ENCODE results near the gene CDC40. TPM values are rescaled to one million over a fixed set of nuclear protein-coding genes. Genes with fewer than 3 reads are reported as not detected.

The CDC40 gene
- 10 to 100 TPM in 1 of 3 donors, 1 to 10 TPM in 2; 6.8 to 12.8 (median 8.6) TPM for polyA plus RNA-seq

- 0% methylated on average over 28 of the region's 28 CpGs for WGBS, 3 donors
Observed at GRCh38 chr6:110180228-110181008, at the start of gene CDC40. Gene CDC40 (plus strand): TSS chr6:110180427. CDS start chr6:110180445, 18 bp downstream.

GRCh38 chr6:110137924-110138887 lies 42.0 kb upstream of the CDC40 start:
- H3K27ac ChIP-seq (ENCODE audit: low read depth, low read length): no peak overlapping the region
- WGBS, 3 donors: 96 to 98% (median 97%) methylated on average over 10 of the region's 10 CpGs

More at GRCh38 chr6:110180228-110181008, at the start of gene CDC40:
- H3K27ac ChIP-seq (ENCODE audit: low read depth, low read length): no peak within 1 kb of the TSS

GRCh38 chr6:110139052-110139451 lies 41.2 kb upstream of the CDC40 start:
- WGBS, 3 donors: 96 to 98% (median 96%) methylated on average over 9 of the region's 9 CpGs
- no peak overlapping the region for H3K27ac ChIP-seq (ENCODE audit: low read depth, low read length)

GRCh38 chr6:110140650-110141049 lies 39.6 kb upstream of the CDC40 start:
- WGBS, 3 donors: 88 to 95% (median 92%) methylated on average over 2 of the region's 2 CpGs
- H3K27ac ChIP-seq (ENCODE audit: low read depth, low read length): no peak overlapping the region

- WGBS, 3 donors: 83 to 89% (median 86%) methylated on average over 3 of the region's 3 CpGs
- H3K27ac ChIP-seq (ENCODE audit: low read depth, low read length): no peak overlapping the region
Observed at GRCh38 chr6:110147870-110148269, 32.4 kb upstream of the CDC40 start.

GRCh38 chr6:110158479-110158878 lies 21.7 kb upstream of the CDC40 start:
- 85 to 97% (median 97%) methylated on average over 1 of the region's 1 CpG for WGBS, 3 donors
- H3K27ac ChIP-seq (ENCODE audit: low read depth, low read length): no peak overlapping the region

- WGBS, 3 donors: 84 to 92% (median 89%) methylated on average over 2 of the region's 2 CpGs
- H3K27ac ChIP-seq (ENCODE audit: low read depth, low read length): no peak overlapping the region
Observed at GRCh38 chr6:110170081-110170480, 10.1 kb upstream of the CDC40 start.

- H3K27ac ChIP-seq (ENCODE audit: low read depth, low read length): no peak overlapping the region
- WGBS, 3 donors: 75 to 91% (median 83%) methylated on average over 4 of the region's 4 CpGs
Observed at GRCh38 chr6:110173506-110174132, 6.6 kb upstream of the CDC40 start.

GRCh38 chr6:110178626-110179405 lies 1.4 kb upstream of the CDC40 start:
- 0 to 1% (median 0%) methylated on average over 50 to 66 of the region's 66 CpGs for WGBS, 3 donors
- H3K27ac ChIP-seq (ENCODE audit: low read depth, low read length): no peak overlapping the region

- H3K27ac ChIP-seq (ENCODE audit: low read depth, low read length): no peak within 1 kb of the TSS
Observed at GRCh38 chr6:110179406-110180227, 610 bp upstream of the CDC40 start, which contains the start of gene WASF1. Gene WASF1 (minus strand): TSS chr6:110179670. CDS start chr6:110127601, 52,069 bp downstream.

GRCh38 chr6:110181131-110182030 lies 1.2 kb downstream of the CDC40 start:
- H3K27ac ChIP-seq (ENCODE audit: low read depth, low read length): no peak overlapping the region
- 36 to 45% (median 41%) methylated on average over 6 of the region's 6 CpGs for WGBS, 3 donors

More at GRCh38 chr6:110179406-110180227, 610 bp upstream of the CDC40 start, which contains the start of gene WASF1:
- 0 to 1% (median 1%) methylated on average over 59 to 62 of the region's 62 CpGs for WGBS, 3 donors

- no peak overlapping the region for H3K27ac ChIP-seq (ENCODE audit: low read depth, low read length)
- WGBS, 3 donors: 64 to 66% (median 64%) methylated on average over 5 of the region's 5 CpGs
Observed at GRCh38 chr6:110183292-110183885, 3.2 kb downstream of the CDC40 start.

- 88 to 91% (median 90%) methylated on average over 3 of the region's 3 CpGs for WGBS, 3 donors
- no peak overlapping the region for H3K27ac ChIP-seq (ENCODE audit: low read depth, low read length)
Observed at GRCh38 chr6:110185879-110186278, 5.7 kb downstream of the CDC40 start.

- H3K27ac ChIP-seq (ENCODE audit: low read depth, low read length): no peak overlapping the region
Observed at GRCh38 chr6:110188791-110189190, 8.6 kb downstream of the CDC40 start.

- H3K27ac ChIP-seq (ENCODE audit: low read depth, low read length): no peak overlapping the region
- WGBS, 3 donors: 83 to 95% (median 95%) methylated on average over 5 to 6 of the region's 6 CpGs
Observed at GRCh38 chr6:110190726-110191125, 10.5 kb downstream of the CDC40 start.

- H3K27ac ChIP-seq (ENCODE audit: low read depth, low read length): no peak overlapping the region
- 81 to 95% (median 85%) methylated on average over 2 of the region's 2 CpGs for WGBS, 3 donors
Observed at GRCh38 chr6:110191477-110191876, 11.2 kb downstream of the CDC40 start.

Data from adipose tissue (tissue), 3 donors.